Progenitor cell of endocrine pancreas (in vitro differentiated cells): ENCODE results near the gene NPR2. TPM values are rescaled to one million over a fixed set of nuclear protein-coding genes. Genes with fewer than 3 reads are reported as not detected.

Source experiments
- DNase-seq: peaks from one replicate; pipeline ENCODE4 v3.0.0; 2021; ENCODE audit warnings: low spot score; ENCODE audit not compliant: unreplicated experiment
- H3K27ac Mint-ChIP-seq: 2 replicates; pipeline ENCODE4 v1.8.0; 2021; ENCODE audit warnings: mild to moderate bottlenecking, moderate library complexity, mixed read lengths
- H3K27me3 Mint-ChIP-seq: 2 replicates; pipeline ENCODE4 v1.8.0; 2021; ENCODE audit warnings: mixed read lengths
- H3K36me3 Mint-ChIP-seq: 2 replicates; pipeline ENCODE4 v1.8.0; 2022; ENCODE audit warnings: mixed read lengths; ENCODE audit not compliant: insufficient read depth
- H3K4me1 Mint-ChIP-seq: 2 replicates; pipeline ENCODE4 v1.8.0; 2021; ENCODE audit warnings: low read depth, mixed read lengths
- H3K4me3 Mint-ChIP-seq: 2 replicates; pipeline ENCODE4 v1.8.0; 2021; ENCODE audit warnings: low read depth, mild to moderate bottlenecking, moderate library complexity, mixed read lengths
- H3K9me3 Mint-ChIP-seq: 2 replicates; pipeline ENCODE4 v1.8.0; 2021; ENCODE audit warnings: low read depth, mixed read lengths
- total RNA-seq: library from RNA; stranded (reverse); gene quantifications from 2 replicates; pipeline ENCODE4 v1.2.1, GENCODE V29; 2021
- TF ChIP-seq, protein P1 (sequence below): fragments of 200-600 bp; sonication (generic); IDR thresholded peaks from one replicate; pipeline ENCODE4 v1.5.0; 2021; ENCODE audit warnings: antibody characterized with exemption, mild to moderate bottlenecking; ENCODE audit not compliant: unreplicated experiment

The NPR2 gene
- total RNA-seq, 1 donor from 2014 or later, result 23.4 TPM

DNA sequence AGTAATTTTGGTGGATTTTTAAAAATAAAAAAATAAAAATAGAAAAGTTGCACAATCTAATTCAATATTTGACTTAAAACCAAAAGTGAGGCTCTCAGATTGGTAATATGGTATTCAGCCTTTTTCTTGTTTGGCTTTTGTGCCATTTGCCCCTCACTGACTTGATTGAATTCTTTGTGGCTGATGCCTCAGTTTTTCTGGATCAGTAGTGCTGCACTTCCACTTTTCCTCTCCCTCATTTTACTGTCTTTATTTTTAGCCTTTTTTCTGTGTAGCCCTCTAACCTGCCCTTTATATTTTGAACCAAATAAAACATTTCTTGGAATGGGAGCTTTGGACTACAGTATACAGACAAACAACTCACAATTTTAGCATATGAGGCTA, 33.5 kb upstream of the NPR2 start:
- H3K27ac Mint-ChIP-seq, result peak overlapping the region; percentile 78
- TF ChIP-seq, protein P1, sequence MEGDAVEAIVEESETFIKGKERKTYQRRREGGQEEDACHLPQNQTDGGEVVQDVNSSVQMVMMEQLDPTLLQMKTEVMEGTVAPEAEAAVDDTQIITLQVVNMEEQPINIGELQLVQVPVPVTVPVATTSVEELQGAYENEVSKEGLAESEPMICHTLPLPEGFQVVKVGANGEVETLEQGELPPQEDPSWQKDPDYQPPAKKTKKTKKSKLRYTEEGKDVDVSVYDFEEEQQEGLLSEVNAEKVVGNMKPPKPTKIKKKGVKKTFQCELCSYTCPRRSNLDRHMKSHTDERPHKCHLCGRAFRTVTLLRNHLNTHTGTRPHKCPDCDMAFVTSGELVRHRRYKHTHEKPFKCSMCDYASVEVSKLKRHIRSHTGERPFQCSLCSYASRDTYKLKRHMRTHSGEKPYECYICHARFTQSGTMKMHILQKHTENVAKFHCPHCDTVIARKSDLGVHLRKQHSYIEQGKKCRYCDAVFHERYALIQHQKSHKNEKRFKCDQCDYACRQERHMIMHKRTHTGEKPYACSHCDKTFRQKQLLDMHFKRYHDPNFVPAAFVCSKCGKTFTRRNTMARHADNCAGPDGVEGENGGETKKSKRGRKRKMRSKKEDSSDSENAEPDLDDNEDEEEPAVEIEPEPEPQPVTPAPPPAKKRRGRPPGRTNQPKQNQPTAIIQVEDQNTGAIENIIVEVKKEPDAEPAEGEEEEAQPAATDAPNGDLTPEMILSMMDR, result no peak
- DNase-seq, result no peak
- H3K36me3 Mint-ChIP-seq, result peaks cover 8% of the 10 kb centered on the region
- peak overlapping the region; percentile 97 for H3K4me3 Mint-ChIP-seq
- no peaks in the 10 kb centered on the region for H3K27me3 Mint-ChIP-seq
- H3K4me1 Mint-ChIP-seq, result peaks cover 30% of the 10 kb centered on the region
- no peaks in the 10 kb centered on the region for H3K9me3 Mint-ChIP-seq

DNA sequence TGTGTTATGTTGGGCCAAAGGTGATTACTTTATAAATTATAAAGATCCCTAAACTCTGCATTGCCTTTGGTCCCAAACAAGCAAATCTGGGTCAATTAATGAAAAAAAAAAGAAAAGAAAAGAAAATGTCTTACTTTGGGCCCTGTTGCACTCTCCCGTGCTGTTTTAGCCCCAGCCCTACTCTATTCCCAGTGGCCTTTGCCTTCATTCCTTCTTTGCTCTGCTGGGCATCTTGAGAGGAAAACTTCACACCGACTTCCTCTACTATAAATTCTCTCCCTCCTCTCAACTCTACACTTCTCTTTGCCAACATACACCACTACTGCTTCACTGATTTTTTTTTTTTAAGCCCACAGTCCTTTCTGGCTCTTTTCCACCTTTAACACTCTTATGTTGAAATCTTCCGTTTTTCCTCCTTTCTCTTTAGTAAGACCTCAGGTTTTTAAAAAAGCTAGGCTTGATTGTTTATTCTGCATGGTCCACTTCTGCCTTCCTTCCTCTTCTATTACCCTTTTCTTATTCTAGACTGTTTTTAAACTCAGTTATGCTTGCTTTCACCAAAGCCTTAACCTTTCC, 32.8 kb upstream of the NPR2 start:
- H3K36me3 Mint-ChIP-seq, result peaks cover 4% of the 10 kb centered on the region
- H3K4me1 Mint-ChIP-seq, result peaks cover 30% of the 10 kb centered on the region
- H3K9me3 Mint-ChIP-seq, result no peaks in the 10 kb centered on the region
- H3K27ac Mint-ChIP-seq, result peak overlapping the region; percentile 78
- H3K27me3 Mint-ChIP-seq, result no peaks in the 10 kb centered on the region
- TF ChIP-seq, protein P1, result no peak
- no peak for DNase-seq
- H3K4me3 Mint-ChIP-seq, result peak overlapping the region; percentile 97

DNA sequence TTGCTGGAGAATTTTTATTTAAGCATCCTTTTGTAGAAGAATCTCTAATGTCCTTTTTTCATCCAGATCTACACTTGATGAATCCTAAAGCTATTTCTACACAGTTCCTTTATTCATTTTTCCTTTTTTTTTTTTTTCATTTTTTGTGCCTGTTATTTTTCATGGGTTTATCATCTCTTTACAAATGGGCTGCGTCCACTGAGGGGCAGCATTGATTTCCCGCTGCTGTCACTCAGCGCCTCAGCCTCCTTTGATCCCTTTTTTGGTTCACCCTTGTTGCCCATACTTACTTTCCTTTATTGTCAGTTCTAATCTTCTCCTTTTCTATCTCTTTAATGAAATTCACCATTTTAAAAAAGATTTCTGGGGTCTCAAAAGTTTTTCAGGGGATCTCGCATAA, 31.6 kb upstream of the NPR2 start:
- Mint-ChIP-seq H3K4me1 (peaks cover 30% of the 10 kb centered on the region), H3K9me3 (no peaks in the 10 kb centered on the region), H3K27me3 (no peaks in the 10 kb centered on the region), H3K27ac (peak overlapping the region; percentile 44), H3K4me3 (peak overlapping the region; percentile 25), H3K36me3 (peaks cover 1% of the 10 kb centered on the region)
- DNase-seq, result no peak
- TF ChIP-seq, protein P1, result no peak

DNA sequence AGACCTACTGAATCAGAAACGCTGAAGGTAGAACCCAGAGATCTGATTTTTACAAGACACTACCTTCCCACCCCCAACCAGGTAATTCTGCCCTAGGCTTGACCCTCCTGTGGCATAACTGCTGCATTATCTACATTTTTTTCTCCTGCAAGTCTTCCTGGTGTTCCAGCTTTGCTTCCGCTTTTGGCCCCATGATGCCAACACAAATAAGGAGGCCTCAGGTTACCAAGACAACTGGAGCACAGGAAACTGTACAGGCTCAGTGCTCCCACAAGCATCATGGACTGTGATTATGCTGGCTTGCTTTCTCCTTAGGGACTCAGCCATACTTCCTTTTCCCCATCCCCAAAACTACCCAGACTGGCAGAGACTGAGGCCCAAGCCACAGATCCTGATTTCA, 30.7 kb upstream of the NPR2 start:
- Mint-ChIP-seq H3K4me1 (peaks cover 30% of the 10 kb centered on the region), H3K36me3 (peaks cover 1% of the 10 kb centered on the region), H3K9me3 (no peaks in the 10 kb centered on the region), H3K27ac (no peak overlapping the region), H3K4me3 (no peak overlapping the region), H3K27me3 (no peaks in the 10 kb centered on the region)
- no peak for DNase-seq
- TF ChIP-seq, protein P1, result no peak

DNA sequence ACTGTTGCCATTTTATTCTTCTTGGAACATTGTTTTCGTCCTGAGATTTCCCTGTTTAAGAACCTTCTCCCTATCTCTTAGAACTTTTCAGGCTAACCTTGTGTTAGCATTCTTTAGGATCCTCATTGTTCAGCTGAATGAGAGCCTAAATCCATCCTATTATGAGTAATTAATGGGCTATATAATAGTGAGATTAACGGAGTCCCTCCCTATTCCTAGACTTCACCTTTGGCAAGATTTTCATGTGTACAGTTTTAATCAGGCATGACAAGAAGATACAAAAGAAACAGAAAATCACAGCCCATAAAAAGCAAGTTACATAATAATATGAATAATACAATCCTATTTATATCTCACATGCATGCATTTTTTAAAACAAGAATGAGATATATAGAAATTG, 28.2 kb upstream of the NPR2 start:
- no peak for DNase-seq
- Mint-ChIP-seq H3K4me3 (no peak overlapping the region), H3K36me3 (peaks cover 1% of the 10 kb centered on the region), H3K4me1 (peaks cover 21% of the 10 kb centered on the region), H3K27me3 (no peaks in the 10 kb centered on the region), H3K9me3 (no peaks in the 10 kb centered on the region), H3K27ac (no peak overlapping the region)
- TF ChIP-seq, protein P1, result no peak
